ENCODE measurements around the gene OMG. TPM values are rescaled to one million over a fixed set of nuclear protein-coding genes. Genes with fewer than 3 reads are reported as not detected.

Gene OMG
- total RNA-seq, 2 experiments from 2014 or later: 0.44 to 0.47 TPM

DNA sequence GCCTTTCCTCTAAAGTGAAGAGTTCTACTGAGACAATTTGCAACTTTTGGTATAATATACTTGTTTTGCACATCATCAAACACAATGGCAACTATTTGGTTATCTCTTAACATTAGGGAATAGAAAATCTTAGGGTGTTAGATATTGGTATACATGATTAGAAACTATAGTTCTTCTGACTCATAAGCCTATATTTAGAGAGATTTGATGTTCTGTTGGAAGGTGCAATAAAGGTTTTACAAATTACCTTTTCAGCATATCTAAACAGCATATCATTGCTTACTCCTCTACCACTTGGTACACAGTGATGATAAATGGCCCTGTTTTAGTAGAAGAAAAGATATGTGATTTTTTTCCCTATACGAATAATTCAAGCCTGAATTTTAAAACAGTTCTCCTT lies 10.6 kb upstream of the OMG start:
- H3K9me3 Mint-ChIP-seq: peaks cover 9% of the 10 kb centered on the region
- intact Hi-C loops (cut with DNase I, micrococcal nuclease): loop anchor here (2.0 to 5.0 kb wide), 2 partner anchors 13 to 65 kb away; partner anchors contain the start of gene EVI2A (in 1 of the 2)
- no peak for ATAC-seq (ENCODE audit: poor library complexity)

GRCh38 chr17:31299624-31300023 lies 2.6 kb upstream of the OMG start:
- H3K36me3 ChIP-seq (ENCODE audit: insufficient read depth, low read length): peaks cover 21% of the 10 kb centered on the region
- H3K27ac Mint-ChIP-seq: no peak overlapping the region
- intact Hi-C loops (cut with DNase I, micrococcal nuclease): no loop called here
- no peaks in the 10 kb centered on the region for H3K27me3 Mint-ChIP-seq
- peaks cover 55% of the 10 kb centered on the region for H3K4me1 Mint-ChIP-seq (ENCODE audit: low read depth)
- ChIA-PET CTCF (no interaction called here), POLR2A (no interaction called here)
- TF ChIP-seq, protein P1, sequence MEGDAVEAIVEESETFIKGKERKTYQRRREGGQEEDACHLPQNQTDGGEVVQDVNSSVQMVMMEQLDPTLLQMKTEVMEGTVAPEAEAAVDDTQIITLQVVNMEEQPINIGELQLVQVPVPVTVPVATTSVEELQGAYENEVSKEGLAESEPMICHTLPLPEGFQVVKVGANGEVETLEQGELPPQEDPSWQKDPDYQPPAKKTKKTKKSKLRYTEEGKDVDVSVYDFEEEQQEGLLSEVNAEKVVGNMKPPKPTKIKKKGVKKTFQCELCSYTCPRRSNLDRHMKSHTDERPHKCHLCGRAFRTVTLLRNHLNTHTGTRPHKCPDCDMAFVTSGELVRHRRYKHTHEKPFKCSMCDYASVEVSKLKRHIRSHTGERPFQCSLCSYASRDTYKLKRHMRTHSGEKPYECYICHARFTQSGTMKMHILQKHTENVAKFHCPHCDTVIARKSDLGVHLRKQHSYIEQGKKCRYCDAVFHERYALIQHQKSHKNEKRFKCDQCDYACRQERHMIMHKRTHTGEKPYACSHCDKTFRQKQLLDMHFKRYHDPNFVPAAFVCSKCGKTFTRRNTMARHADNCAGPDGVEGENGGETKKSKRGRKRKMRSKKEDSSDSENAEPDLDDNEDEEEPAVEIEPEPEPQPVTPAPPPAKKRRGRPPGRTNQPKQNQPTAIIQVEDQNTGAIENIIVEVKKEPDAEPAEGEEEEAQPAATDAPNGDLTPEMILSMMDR (IDR thresholded peaks at IDR 0.05): no peak
- no peak for DNase-seq
- no peak overlapping the region for H3K4me3 ChIP-seq (ENCODE audit: low read length)
- no peaks in the 10 kb centered on the region for H3K27me3 ChIP-seq (ENCODE audit: control insufficient read depth in 1 of 2, insufficient read depth in 2 of 2, low read length in 2 of 2)
- peaks cover 25% of the 10 kb centered on the region for H3K36me3 Mint-ChIP-seq (ENCODE audit: low read depth)
- H3K27ac ChIP-seq (ENCODE audit: low read depth in 1 of 2, low read length in 2 of 2): no peak overlapping the region
- peaks cover 3% of the 10 kb centered on the region for H3K9me3 Mint-ChIP-seq
- H3K4me1 ChIP-seq (ENCODE audit: insufficient read depth, low read length): no peaks in the 10 kb centered on the region
- H3K9me3 ChIP-seq (ENCODE audit: control insufficient read depth in 1 of 2, insufficient read depth in 1 of 2, low read length in 2 of 2): peaks cover 0 to 4% of the 10 kb centered on the region in 2 experiments
- H3K4me3 Mint-ChIP-seq: no peak overlapping the region
- ATAC-seq (ENCODE audit: poor library complexity): no peak

More for the DNA sequence above, 10.6 kb upstream of the OMG start:
- TF ChIP-seq, protein P1 (IDR thresholded peaks at IDR 0.05): no peak
- POLR2A ChIA-PET: interaction anchor here (1.4 to 9.9 kb wide), 2 partner anchors 9 to 15 kb away, joined by 8 to 157 read pairs; partner anchors contain the start of gene EVI2A
- Mint-ChIP-seq H3K4me3 (peak overlapping the region; percentile 92), H3K36me3 (ENCODE audit: low read depth) (peaks cover 72% of the 10 kb centered on the region), H3K27me3 (no peaks in the 10 kb centered on the region), H3K4me1 (ENCODE audit: low read depth) (peaks cover 72% of the 10 kb centered on the region), H3K27ac (peak overlapping the region; percentile 97)
- Histone ChIP-seq H3K27me3 (ENCODE audit: control insufficient read depth in 1 of 2, insufficient read depth in 2 of 2, low read length in 2 of 2) (no peaks in the 10 kb centered on the region), H3K4me1 (ENCODE audit: insufficient read depth, low read length) (peaks cover 20% of the 10 kb centered on the region), H3K9me3 (ENCODE audit: control insufficient read depth in 1 of 2, insufficient read depth in 1 of 2, low read length in 2 of 2) (peaks cover 0 to 2% of the 10 kb centered on the region in 2 experiments), H3K4me3 (ENCODE audit: low read length) (peak overlapping the region; percentile 67), H3K27ac (ENCODE audit: low read depth in 1 of 2, low read length in 2 of 2) (peak overlapping the region; percentile 74 to 93), H3K36me3 (ENCODE audit: insufficient read depth, low read length) (peaks cover 48% of the 10 kb centered on the region)
- DNase-seq: no peak
- CTCF ChIA-PET: interaction anchor here (2.2 kb wide), 1 partner anchor 42 kb away, joined by 7 read pairs; no protein-coding TSS in a partner anchor

DNA sequence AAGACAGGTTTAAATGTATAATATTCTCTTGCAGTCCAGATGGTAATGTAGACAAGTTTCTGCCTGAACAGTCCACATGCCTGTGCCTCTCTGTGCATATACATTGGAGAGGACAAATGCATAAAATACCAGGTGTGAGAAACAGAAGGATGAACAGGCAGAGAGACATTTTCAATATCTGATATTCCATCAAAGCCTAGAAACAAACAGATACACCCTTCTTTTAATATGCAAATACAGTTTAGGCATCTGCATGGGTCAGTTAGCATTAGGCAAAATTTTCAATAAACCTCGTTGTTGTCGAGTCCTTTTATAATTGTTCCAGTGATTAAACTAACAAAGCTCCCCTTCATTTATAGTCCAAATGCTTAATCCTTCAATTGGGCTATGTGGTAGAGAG lies 897 bp downstream of the OMG start:
- DNase-seq: no peak
- Mint-ChIP-seq H3K27ac (no peak overlapping the region), H3K4me1 (ENCODE audit: low read depth) (peaks cover 31% of the 10 kb centered on the region), H3K4me3 (no peak overlapping the region), H3K9me3 (no peaks in the 10 kb centered on the region), H3K27me3 (no peaks in the 10 kb centered on the region), H3K36me3 (ENCODE audit: low read depth) (no peaks in the 10 kb centered on the region)
- Histone ChIP-seq H3K4me1 (ENCODE audit: insufficient read depth, low read length) (no peaks in the 10 kb centered on the region), H3K27me3 (ENCODE audit: control insufficient read depth in 1 of 2, insufficient read depth in 2 of 2, low read length in 2 of 2) (no peaks in the 10 kb centered on the region), H3K4me3 (ENCODE audit: low read length) (no peak overlapping the region), H3K27ac (ENCODE audit: low read depth in 1 of 2, low read length in 2 of 2) (no peak overlapping the region), H3K36me3 (ENCODE audit: insufficient read depth, low read length) (no peaks in the 10 kb centered on the region), H3K9me3 (ENCODE audit: control insufficient read depth in 1 of 2, insufficient read depth in 1 of 2, low read length in 2 of 2) (no peaks in the 10 kb centered on the region)
- CTCF ChIA-PET: no interaction called here
- intact Hi-C loops (cut with DNase I, micrococcal nuclease): no loop called here
- TF ChIP-seq, protein P1 (IDR thresholded peaks at IDR 0.05): no peak
- ATAC-seq (ENCODE audit: poor library complexity): no peak
- POLR2A ChIA-PET: no interaction called here
